RWPE2 (cell line): ENCODE measurements around the gene EPYC.

Source experiments
- ATAC-seq: fragments of 200-7000 bp; cut with Tn5 transposase; 3 replicates; pipeline ENCODE4 v1.9.1; 2021; ENCODE audit warnings: low read depth
- DNase-seq: peaks from one replicate; pipeline ENCODE4 v3.0.0-alpha.2; 2020; ENCODE audit warnings: low spot score
- H3K27ac ChIP-seq: fragments of 450-650 bp; 2 replicates; pipeline ENCODE4 v1.5.1; 2017; ENCODE audit warnings: mild to moderate bottlenecking; ENCODE audit not compliant: poor library complexity, severe bottlenecking
- H3K27me3 ChIP-seq: fragments of 250-450 bp; sonication (Bioruptor Pico); 2 replicates; pipeline ENCODE4 v1.5.1; 2021; ENCODE audit warnings: mild to moderate bottlenecking, moderate library complexity; ENCODE audit not compliant: insufficient read depth, poor library complexity, severe bottlenecking
- H3K36me3 ChIP-seq: fragments of 250-450 bp; sonication (Bioruptor Pico); 2 replicates; pipeline ENCODE4 v1.5.1; 2020; ENCODE audit warnings: low read depth, mild to moderate bottlenecking, moderate library complexity
- H3K4me1 ChIP-seq: fragments of 250-450 bp; sonication (Bioruptor Pico); 2 replicates; pipeline ENCODE4 v1.5.1; 2021; ENCODE audit warnings: mild to moderate bottlenecking, moderate library complexity; ENCODE audit not compliant: insufficient read depth, poor library complexity, severe bottlenecking
- H3K4me3 ChIP-seq: fragments of 250-450 bp; sonication (Bioruptor Pico); 2 replicates; pipeline ENCODE4 v1.5.1; 2021; ENCODE audit warnings: mild to moderate bottlenecking, moderate library complexity; ENCODE audit not compliant: severe bottlenecking
- H3K9me3 ChIP-seq: fragments of 250-450 bp; sonication (Bioruptor Pico); 2 replicates; pipeline ENCODE4 v1.5.1; 2021; ENCODE audit warnings: mild to moderate bottlenecking, moderate library complexity; ENCODE audit not compliant: severe bottlenecking
- TF ChIP-seq, protein P1 (sequence below): fragments of 450-650 bp; IDR thresholded peaks from one replicate; pipeline ENCODE4 v1.5.1; 2017; ENCODE audit warnings: mild to moderate bottlenecking, moderate library complexity; ENCODE audit not compliant: poor library complexity, severe bottlenecking

Gene EPYC

DNA sequence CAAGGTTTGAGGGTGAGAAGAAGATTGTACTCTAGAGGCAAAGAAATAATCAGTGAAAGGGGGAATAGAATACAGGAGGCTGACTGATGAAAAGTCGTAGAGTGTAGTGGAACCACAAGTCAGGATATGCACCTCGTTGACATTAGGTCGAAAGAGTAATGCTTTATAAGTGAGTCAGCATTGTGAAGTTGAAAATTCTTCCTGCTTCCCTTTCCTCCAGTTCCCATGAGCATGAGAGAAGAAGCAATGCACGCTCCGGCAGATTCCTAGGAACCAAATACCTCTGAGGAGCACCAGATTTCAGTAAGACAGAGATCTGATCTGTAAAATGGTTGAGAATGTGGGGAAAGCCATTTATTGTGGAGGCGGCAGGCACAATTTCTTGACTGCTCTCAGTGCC, 66.3 kb downstream of the EPYC start:
- H3K4me1 ChIP-seq, result peaks cover 13% of the 10 kb centered on the region
- no peak overlapping the region for H3K27ac ChIP-seq
- ATAC-seq (peak; percentile 84), DNase-seq (no peak)
- no peaks in the 10 kb centered on the region for H3K9me3 ChIP-seq
- TF ChIP-seq, protein P1, sequence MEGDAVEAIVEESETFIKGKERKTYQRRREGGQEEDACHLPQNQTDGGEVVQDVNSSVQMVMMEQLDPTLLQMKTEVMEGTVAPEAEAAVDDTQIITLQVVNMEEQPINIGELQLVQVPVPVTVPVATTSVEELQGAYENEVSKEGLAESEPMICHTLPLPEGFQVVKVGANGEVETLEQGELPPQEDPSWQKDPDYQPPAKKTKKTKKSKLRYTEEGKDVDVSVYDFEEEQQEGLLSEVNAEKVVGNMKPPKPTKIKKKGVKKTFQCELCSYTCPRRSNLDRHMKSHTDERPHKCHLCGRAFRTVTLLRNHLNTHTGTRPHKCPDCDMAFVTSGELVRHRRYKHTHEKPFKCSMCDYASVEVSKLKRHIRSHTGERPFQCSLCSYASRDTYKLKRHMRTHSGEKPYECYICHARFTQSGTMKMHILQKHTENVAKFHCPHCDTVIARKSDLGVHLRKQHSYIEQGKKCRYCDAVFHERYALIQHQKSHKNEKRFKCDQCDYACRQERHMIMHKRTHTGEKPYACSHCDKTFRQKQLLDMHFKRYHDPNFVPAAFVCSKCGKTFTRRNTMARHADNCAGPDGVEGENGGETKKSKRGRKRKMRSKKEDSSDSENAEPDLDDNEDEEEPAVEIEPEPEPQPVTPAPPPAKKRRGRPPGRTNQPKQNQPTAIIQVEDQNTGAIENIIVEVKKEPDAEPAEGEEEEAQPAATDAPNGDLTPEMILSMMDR, result no peak
- no peaks in the 10 kb centered on the region for H3K36me3 ChIP-seq
- H3K27me3 ChIP-seq, result no peaks in the 10 kb centered on the region
- H3K4me3 ChIP-seq, result no peak overlapping the region

DNA sequence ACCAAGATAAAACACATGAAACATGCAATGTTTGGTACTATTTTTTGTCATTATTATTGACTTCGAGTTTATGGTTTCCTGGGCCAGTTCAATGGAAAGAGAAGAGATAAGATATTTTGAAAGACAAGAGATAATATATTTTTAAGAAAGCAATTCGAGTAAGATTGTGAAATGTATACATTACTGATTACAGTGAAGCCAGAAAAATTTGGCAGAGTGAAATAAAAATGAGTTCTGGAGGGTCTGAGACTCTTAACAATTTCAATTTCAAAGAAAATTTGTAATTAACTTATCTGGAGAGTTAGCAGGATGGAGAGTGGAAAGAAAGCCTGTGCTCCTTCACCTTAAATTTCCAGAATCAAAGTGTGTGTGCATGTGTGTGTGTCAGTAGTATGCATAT, 67.1 kb downstream of the EPYC start:
- H3K4me1 ChIP-seq, result peaks cover 13% of the 10 kb centered on the region
- H3K4me3 ChIP-seq, result no peak overlapping the region
- H3K9me3 ChIP-seq, result no peaks in the 10 kb centered on the region
- ATAC-seq, result no peak
- TF ChIP-seq, protein P1, result no peak
- no peaks in the 10 kb centered on the region for H3K36me3 ChIP-seq
- no peak for DNase-seq
- H3K27ac ChIP-seq, result no peak overlapping the region
- no peaks in the 10 kb centered on the region for H3K27me3 ChIP-seq

DNA sequence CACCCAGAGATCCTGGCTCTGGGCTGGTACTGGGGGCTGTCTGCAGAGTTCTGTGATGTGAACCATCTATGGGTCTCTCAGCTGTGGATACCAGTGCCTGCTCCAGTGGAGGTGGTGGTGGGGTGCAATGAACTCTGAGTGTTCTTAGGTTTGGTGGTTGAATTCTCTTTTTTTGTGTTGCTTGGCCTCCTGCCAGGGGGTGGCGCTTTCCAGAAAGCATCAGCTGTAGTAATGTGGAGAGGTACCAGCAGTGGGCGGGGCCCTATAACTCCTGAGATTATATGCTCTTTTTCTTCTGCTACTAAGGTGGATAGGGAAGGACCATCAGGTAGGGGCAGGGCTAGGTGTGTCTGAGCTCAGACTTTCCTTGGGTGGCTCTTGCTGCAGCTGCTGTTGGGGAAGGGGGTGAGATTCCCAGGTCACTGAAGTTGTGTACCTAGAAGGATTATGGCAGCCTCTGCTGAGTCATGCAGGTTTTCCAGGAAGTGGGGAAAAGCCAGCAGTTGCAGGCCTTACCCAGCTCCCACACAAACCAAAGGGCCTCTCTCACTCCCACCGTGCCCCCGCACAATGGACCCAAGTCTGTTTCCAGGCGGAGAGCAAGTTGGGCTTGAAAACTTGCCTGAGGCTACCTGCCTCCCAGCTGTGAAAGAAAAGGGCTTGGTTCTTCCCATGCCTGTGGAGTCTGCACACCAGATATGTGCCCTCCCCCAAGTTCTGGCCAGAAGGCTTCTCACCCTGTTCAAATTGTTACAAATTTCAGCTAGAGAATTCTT, 68.4 kb downstream of the EPYC start:
- no peak overlapping the region for H3K27ac ChIP-seq
- TF ChIP-seq, protein P1, result no peak
- no peaks in the 10 kb centered on the region for H3K27me3 ChIP-seq
- DNase-seq, result no peak
- no peak for ATAC-seq
- H3K36me3 ChIP-seq, result no peaks in the 10 kb centered on the region
- no peaks in the 10 kb centered on the region for H3K9me3 ChIP-seq
- H3K4me3 ChIP-seq, result no peak overlapping the region
- peaks cover 13% of the 10 kb centered on the region for H3K4me1 ChIP-seq

DNA sequence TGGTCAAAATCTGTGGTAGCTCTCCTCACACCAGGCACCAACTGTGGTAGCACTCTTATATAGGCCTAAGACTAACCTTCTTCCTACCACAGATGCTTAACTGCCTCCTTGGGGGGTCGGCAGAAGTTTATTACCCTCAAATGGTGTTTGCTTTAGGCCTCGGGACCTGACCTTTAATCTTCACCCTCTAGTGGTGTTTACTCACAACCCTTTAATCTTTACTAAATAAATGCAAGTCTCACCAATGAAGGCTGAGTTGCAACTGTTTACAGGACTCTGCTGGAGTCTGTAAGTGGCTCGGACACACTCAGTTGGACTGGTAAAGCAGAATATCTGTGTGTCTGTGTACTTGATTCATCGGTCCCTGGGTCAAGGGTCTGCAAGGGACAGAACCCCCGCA, 79.2 kb downstream of the EPYC start:
- TF ChIP-seq, protein P1, result no peak
- no peak overlapping the region for H3K27ac ChIP-seq
- H3K4me1 ChIP-seq, result peaks cover 10% of the 10 kb centered on the region
- H3K9me3 ChIP-seq, result no peaks in the 10 kb centered on the region
- H3K4me3 ChIP-seq, result no peak overlapping the region
- no peaks in the 10 kb centered on the region for H3K36me3 ChIP-seq
- no peak for DNase-seq
- ATAC-seq, result no peak
- H3K27me3 ChIP-seq, result no peaks in the 10 kb centered on the region

DNA sequence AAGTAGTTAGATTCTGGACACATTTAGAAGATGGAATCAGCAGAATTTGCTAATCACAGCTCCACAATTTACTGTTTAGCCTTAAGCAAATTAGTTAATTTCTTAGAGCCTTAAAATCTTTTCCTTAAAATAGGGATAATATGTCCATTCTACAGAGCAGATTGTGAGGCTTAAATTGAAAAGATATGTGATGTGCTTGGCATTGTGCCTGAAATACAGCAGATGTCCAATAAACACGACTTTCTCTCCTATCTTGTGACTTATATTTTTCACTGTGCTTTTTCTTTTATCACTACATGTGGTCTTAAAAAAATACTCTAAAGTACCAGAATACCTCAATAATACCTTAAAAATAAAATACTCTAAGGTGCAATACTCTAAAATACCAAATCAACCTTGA, 80.4 kb downstream of the EPYC start:
- DNase-seq (no peak), ATAC-seq (no peak)
- Histone ChIP-seq H3K9me3 (no peaks in the 10 kb centered on the region), H3K27me3 (no peaks in the 10 kb centered on the region), H3K4me1 (peaks cover 10% of the 10 kb centered on the region), H3K27ac (no peak overlapping the region), H3K4me3 (no peak overlapping the region), H3K36me3 (no peaks in the 10 kb centered on the region)
- TF ChIP-seq, protein P1, result no peak
